HepG2 (cell line): Measurements from ENCODE around the gene METTL6. TPM values are rescaled to one million over a fixed set of nuclear protein-coding genes. Genes with fewer than 3 reads are reported as not detected.

ENCODE experiments used
- BCL6 ChIP-seq: IDR thresholded peaks from 2 replicates; pipeline ENCODE4 v1.6.1; 2016; ENCODE audit warnings: missing genetic modification reagents, missing compliant biosample characterization
- CSRNP2 ChIP-seq: sonication (generic); formaldehyde crosslinking; conservative IDR thresholded peaks from 2 replicates; pipeline ENCODE4 v1.8.0; 2022; ENCODE audit warnings: low read depth, missing genetic modification reagents
- EED ChIP-seq: sonication (generic); formaldehyde crosslinking; IDR thresholded peaks from 2 replicates; pipeline ENCODE4 v1.5.0; 2020; ENCODE audit warnings: mild to moderate bottlenecking, missing genetic modification reagents
- GATAD1 ChIP-seq: IDR thresholded peaks from 2 replicates; pipeline ENCODE4 v1.6.1; 2016; ENCODE audit warnings: missing genetic modification reagents, missing compliant biosample characterization
- IKZF5 ChIP-seq: IDR thresholded peaks from 2 replicates; pipeline ENCODE4 v1.6.1; 2018; ENCODE audit warnings: missing genetic modification reagents, mild to moderate bottlenecking, missing compliant biosample characterization
- KLF15 ChIP-seq: sonication (generic); formaldehyde crosslinking; IDR thresholded peaks from 2 replicates; pipeline ENCODE4 v1.8.1; 2023; ENCODE audit warnings: borderline replicate concordance, mild to moderate bottlenecking, inconsistent platforms, missing genetic modification reagents, mixed read lengths
- MNT ChIP-seq: fragments of 450-650 bp; IDR thresholded peaks from 2 replicates; pipeline ENCODE4 v1.6.1; 2016
- NFE2L1 ChIP-seq: sonication (generic); formaldehyde crosslinking; IDR thresholded peaks from 2 replicates; pipeline ENCODE4 v1.4.0; 2020; ENCODE audit warnings: missing genetic modification reagents, mild to moderate bottlenecking, borderline replicate concordance
- NR1H2 ChIP-seq: sonication (generic); formaldehyde crosslinking; IDR thresholded peaks from 2 replicates; pipeline ENCODE4 v1.8.1; 2022; ENCODE audit warnings: low read depth, missing genetic modification reagents, borderline replicate concordance
- NR3C1 ChIP-seq: sonication (generic); formaldehyde crosslinking; IDR thresholded peaks from 2 replicates; pipeline ENCODE4 v1.4.0; 2020; ENCODE audit warnings: missing genetic modification reagents
- SETDB1 ChIP-seq: sonication (generic); formaldehyde crosslinking; IDR thresholded peaks from 2 replicates; pipeline ENCODE4 v1.5.1; 2020; ENCODE audit warnings: missing genetic modification reagents, mild to moderate bottlenecking, borderline replicate concordance
- THAP11 ChIP-seq: IDR thresholded peaks from 2 replicates; pipeline ENCODE4 v1.6.1; 2016; ENCODE audit warnings: missing biosample characterization, missing genetic modification reagents
- TSC22D2 ChIP-seq: sonication (generic); formaldehyde crosslinking; IDR thresholded peaks from 2 replicates; pipeline ENCODE4 v1.5.1; 2020; ENCODE audit warnings: missing genetic modification reagents, mild to moderate bottlenecking, borderline replicate concordance
- U2AF1 ChIP-seq: fragments of 200-400 bp; formaldehyde crosslinking; optimal IDR thresholded peaks from 2 replicates; pipeline ENCODE3; 2017; ENCODE audit warnings: mild to moderate bottlenecking, low read depth, low read length
- U2AF2 ChIP-seq: fragments of 200-400 bp; formaldehyde crosslinking; IDR thresholded peaks from 2 replicates; pipeline ENCODE4 v1.6.1; 2017; ENCODE audit warnings: low read depth, mild to moderate bottlenecking, low read length
- ZFP36L1 ChIP-seq: sonication (generic); formaldehyde crosslinking; IDR thresholded peaks from 2 replicates; pipeline ENCODE4 v1.8.0; 2022; ENCODE audit warnings: mild to moderate bottlenecking, missing genetic modification reagents, moderate library complexity
- ZFYVE20 ChIP-seq: sonication (generic); formaldehyde crosslinking; IDR thresholded peaks from 2 replicates; pipeline ENCODE4 v1.8.0; 2023; ENCODE audit warnings: low read depth, mild to moderate bottlenecking, moderate library complexity, missing genetic modification reagents, borderline replicate concordance
- ZIK1 ChIP-seq: sonication (generic); formaldehyde crosslinking; IDR thresholded peaks from 2 replicates; pipeline ENCODE4 v1.5.0; 2020; ENCODE audit warnings: mild to moderate bottlenecking, low read depth, missing genetic modification reagents, borderline replicate concordance
- ZNF136 ChIP-seq: sonication (generic); formaldehyde crosslinking; IDR thresholded peaks from 2 replicates; pipeline ENCODE4 v1.8.1; 2022; ENCODE audit warnings: low read depth, mild to moderate bottlenecking, moderate library complexity, missing genetic modification reagents
- ZNF766 ChIP-seq: sonication (generic); formaldehyde crosslinking; IDR thresholded peaks from 2 replicates; pipeline ENCODE4 v1.5.0; 2020; ENCODE audit warnings: missing genetic modification reagents, borderline replicate concordance
- ZSCAN30 ChIP-seq: sonication (generic); formaldehyde crosslinking; IDR thresholded peaks from 2 replicates; pipeline ENCODE4 v1.5.0; 2020; ENCODE audit warnings: mild to moderate bottlenecking, missing genetic modification reagents
- polyA plus RNA-seq, 8 experiments: library from polyadenylated mRNA; depleted of rRNA in 3 of 8; stranded (reverse) in 7 of 8; unstranded in 1 of 8; fragments of >200 nt; fragmentation: Illumina TruSeq in 4 of 8; extraction: Trizol in 4 of 8; gene quantifications; 2 replicates each; pipeline versions ENCODE4 v1.2.1 to v1.2.3, GENCODE V29; 2011 to 2016; ENCODE audit warnings: low read depth in 4 of 8, missing spikeins in 1 of 8, mixed read lengths in 1 of 8; ENCODE audit not compliant: insufficient read depth in 1 of 8
- total RNA-seq, 5 experiments: library from RNA; depleted of rRNA; stranded (reverse); fragments of >200 nt; fragmentation: Illumina TruSeq; extraction: Trizol; gene quantifications; 2 replicates each; pipeline ENCODE4 v1.2.3, GENCODE V29; 2016; ENCODE audit warnings: low read depth in 1 of 5
- TF ChIP-seq, protein P1 (sequence below): fragments of 450-650 bp; IDR thresholded peaks from 2 replicates; pipeline ENCODE4 v1.6.1; 2017
- TF ChIP-seq, protein P2 (sequence below): sonication (generic); formaldehyde crosslinking; IDR thresholded peaks from 2 replicates; pipeline ENCODE4 v1.4.0; 2020; ENCODE audit warnings: missing genetic modification reagents, borderline replicate concordance

METTL6 gene
- total and polyA plus RNA-seq, 2 of the 13 experiments (the other 11 are each of a cell fraction or from before 2014, with no cell fraction given) = 17.2 to 29.4 TPM

DNA sequence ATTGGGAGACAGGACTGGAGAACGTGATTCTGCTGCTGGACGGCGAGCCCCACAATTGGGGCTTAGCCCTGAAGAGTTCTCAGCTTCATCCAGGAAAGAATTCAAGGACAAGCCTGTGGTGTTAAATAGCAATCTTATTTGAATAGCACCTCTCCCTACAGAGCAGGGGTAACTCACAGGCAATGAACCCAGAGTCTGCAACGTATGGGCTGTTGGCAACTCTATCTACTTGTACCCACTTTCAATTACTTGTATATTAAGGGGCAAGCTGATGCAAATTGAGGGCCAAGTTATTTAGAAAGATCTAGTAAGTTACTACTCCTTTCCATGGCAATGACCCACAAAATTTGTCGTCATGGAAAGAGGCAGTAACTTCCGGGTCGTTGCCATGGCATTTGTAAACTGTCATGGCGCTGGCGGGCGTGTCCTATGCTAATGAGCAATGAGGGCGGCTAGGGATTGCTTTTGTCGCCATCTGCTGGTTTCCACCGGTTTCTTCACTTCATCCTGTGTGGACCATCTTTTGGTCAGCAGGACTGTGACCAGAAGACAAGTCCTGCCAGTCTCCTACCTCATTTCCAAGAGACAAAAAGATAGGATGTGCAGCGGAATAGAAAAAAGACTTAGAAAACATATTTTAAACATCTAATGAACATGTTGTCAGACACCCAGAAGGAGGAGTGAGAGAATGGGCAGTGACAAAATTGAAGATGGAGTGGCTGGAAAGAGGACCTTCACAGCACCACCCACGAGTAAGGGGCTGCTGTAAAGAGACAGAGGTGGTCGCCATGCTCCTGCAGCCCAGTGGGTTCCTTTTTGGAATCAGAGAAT is 49.2 kb downstream of the METTL6 start (continued):
- TF ChIP-seq MNT (peak; percentile 37; the same call in 1 of the 2 replicates), ZSCAN30 (no peak), ZNF766 (CRISPR knock-in tag) (no peak), THAP11 (CRISPR knock-in tag) (peak; percentile 90), CSRNP2 (no peak), BCL6 (CRISPR knock-in tag) (0 out of 2 replicates have a peak, but pooled peaks have one; percentile 23), KLF15 (no peak), U2AF1 (no peak), NFE2L1 (CRISPR knock-in tag) (no peak), ZNF136 (CRISPR knock-in tag) (no peak), EED (no peak), GATAD1 (peak; percentile 78), ZIK1 (CRISPR knock-in tag) (no peak), ZFYVE20 (CRISPR knock-in tag) (no peak), IKZF5 (CRISPR knock-in tag) (0 out of 2 replicates have a peak, but pooled peaks have one; percentile 49), NR3C1 (CRISPR knock-in tag) (no peak), SETDB1 (CRISPR knock-in tag) (no peak), TSC22D2 (CRISPR knock-in tag) (peak; percentile 70; the same call in 1 of the 2 replicates), NR1H2 (CRISPR knock-in tag) (no peak), ZFP36L1 (CRISPR knock-in tag) (no peak), U2AF2 (0 out of 2 replicates have a peak, but pooled peaks have one; percentile 81)
- TF ChIP-seq, protein P1, sequence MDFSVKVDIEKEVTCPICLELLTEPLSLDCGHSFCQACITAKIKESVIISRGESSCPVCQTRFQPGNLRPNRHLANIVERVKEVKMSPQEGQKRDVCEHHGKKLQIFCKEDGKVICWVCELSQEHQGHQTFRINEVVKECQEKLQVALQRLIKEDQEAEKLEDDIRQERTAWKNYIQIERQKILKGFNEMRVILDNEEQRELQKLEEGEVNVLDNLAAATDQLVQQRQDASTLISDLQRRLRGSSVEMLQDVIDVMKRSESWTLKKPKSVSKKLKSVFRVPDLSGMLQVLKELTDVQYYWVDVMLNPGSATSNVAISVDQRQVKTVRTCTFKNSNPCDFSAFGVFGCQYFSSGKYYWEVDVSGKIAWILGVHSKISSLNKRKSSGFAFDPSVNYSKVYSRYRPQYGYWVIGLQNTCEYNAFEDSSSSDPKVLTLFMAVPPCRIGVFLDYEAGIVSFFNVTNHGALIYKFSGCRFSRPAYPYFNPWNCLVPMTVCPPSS = no peak
- TF ChIP-seq, protein P2, sequence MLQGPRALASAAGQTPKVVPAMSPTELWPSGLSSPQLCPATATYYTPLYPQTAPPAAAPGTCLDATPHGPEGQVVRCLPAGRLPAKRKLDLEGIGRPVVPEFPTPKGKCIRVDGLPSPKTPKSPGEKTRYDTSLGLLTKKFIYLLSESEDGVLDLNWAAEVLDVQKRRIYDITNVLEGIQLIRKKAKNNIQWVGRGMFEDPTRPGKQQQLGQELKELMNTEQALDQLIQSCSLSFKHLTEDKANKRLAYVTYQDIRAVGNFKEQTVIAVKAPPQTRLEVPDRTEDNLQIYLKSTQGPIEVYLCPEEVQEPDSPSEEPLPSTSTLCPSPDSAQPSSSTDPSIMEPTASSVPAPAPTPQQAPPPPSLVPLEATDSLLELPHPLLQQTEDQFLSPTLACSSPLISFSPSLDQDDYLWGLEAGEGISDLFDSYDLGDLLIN = no peak
